GM19467 (cell line): ENCODE results near the gene ELAVL1.

Experiments
- ATAC-seq: cut with Tn5 transposase; IDR thresholded peaks from one replicate; pipeline ENCODE4 v1.9.1; 2021; ENCODE audit warnings: mild to moderate bottlenecking, moderate library complexity; ENCODE audit not compliant: unreplicated experiment

The ELAVL1 gene

GRCh38 chr19:8022275-8022674 is 16.8 kb upstream of the ELAVL1 start:
- no peak for ATAC-seq

DNA sequence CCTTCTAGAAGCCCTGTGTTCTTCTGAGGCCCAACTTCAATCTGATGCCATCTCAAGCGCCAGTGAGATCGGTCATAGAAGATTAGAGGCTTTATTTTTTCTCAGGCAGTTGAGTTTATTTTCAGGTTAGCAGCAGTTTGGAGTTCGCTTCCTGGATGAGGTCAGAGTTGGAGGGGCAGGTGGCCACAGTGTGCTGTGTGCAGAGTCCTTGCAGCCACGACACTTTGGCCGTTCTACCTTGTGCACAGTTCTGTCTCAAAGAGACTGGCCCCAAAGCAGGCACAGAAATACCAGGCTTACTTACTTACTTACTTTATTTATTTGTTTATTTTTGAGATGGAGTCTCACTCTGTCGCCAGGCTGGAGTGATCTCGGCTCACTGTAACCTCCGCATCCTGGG is 15.9 kb upstream of the ELAVL1 start:
- no peak for ATAC-seq

DNA sequence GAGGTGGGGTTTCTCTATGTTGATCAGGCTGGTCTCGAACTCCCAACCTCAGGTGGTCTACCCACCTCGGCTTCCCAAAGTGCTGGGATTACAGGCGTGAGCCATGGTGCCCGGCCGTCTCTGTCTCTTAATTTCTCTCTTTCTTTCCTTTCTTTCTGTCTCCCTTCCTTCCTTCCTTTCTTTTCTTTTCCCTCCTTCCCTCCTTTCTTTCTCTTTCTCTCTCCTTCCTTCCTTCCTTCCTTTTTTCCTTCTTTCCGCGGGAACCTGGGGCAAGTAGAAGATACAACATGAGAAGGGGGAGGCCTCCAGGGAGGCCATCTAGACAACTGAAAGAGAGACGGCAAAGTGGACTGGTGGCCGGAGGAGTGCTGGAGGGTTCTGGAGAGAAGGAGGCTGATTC is 15.2 kb upstream of the ELAVL1 start:
- ATAC-seq: no peak

- no peak for ATAC-seq
These were observed 12.4 kb upstream of the ELAVL1 start for GRCh38 chr19:8017808-8018207.

DNA sequence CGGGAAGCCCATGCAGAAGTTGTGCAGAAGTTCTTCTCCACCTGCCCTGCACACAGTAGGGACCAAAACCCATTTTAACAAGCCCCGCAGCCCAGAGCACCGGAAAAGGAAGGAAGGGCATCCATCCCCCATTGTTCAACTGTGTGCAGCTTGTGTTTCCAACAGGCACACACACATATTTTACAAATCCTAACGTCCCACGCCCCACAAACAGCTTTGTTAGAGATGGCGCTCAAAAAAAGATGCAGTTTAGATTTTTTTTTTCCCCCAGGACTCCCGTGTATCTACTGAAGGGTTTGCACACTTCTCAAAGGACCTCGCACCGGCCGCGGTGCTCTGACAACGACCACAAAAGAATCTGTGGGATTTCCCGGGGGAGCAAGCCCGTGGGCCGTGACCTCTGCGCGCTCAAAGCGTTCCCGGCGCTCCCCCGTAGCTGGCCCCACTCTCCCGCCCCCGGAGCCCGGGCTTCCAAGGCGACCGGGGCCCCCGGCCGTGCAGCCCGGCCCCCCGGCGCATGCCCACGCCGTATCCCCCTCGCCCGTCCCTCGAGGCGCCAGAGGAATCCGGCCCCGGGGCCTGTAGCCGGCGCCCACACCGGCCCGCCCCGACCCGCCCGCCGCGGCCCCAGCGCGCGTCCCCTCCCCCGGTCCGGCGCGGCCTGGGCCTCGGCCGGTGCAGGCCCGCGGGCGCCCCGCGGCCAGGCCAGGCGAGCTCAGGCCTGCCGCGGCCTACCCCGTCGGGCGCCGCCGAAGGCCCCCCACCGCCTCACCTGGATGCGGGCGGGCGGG is 523 bp downstream of the ELAVL1 start:
- peak; percentile 20 for ATAC-seq

DNA sequence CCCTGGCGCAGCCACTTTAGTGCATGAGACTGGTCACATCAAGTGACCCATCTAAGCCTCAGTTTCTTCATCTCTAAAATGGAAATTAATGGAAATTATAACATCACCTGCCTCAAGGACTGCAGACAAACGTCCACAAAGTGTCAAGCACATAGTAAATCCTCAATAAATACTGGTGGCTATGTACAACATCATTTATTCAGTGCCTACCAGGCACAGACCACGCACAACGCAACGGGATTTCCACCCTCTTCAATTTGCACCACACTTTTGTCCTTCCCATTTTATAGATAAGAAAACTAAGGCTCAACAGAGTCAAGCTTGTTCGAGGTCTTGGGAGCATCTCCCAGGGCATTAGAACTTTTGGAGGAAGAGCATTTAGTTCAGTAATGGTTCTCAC is 1.4 kb downstream of the ELAVL1 start:
- no peak for ATAC-seq

DNA sequence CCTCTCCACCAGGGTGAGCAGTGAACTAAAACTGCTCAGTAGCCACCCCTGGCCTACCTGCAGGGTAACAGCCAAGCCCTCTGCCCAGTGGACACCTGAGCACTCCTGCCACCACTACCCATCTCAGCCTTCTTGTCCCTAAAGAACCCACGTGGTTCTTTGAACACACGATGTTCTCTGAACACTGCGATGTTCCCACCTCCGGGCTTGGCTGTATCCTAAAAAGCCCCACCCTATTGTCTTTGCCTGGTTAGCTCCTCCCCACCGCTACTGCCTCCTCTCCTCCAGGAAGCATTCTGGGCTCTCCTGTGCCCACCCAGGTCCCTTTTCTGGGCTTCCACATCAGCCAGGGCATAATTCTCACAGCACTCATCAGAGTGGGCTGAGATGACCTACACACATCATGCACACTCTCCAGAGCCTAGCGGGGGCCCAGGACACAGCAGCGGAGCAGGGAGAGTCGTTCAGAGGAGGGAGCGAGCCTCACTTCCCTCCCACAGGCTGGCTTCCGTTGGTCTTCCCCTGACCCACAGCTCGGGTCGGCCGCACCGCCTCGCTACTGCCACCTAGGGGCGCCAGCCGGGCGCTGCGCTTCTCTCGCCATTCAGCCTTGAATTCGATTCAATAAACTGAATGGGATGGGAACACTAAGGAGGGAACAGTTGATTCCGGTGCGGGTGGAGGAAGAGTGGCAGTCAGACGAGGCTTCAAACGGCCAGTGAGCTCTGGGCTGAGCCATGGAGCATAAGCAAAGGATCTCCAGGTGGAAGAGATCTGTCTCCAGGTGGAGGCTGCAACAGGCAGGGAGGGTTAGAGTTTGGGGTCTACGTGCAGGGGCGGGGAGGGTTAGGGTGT is 3.2 kb downstream of the ELAVL1 start:
- ATAC-seq: peak; percentile 39

DNA sequence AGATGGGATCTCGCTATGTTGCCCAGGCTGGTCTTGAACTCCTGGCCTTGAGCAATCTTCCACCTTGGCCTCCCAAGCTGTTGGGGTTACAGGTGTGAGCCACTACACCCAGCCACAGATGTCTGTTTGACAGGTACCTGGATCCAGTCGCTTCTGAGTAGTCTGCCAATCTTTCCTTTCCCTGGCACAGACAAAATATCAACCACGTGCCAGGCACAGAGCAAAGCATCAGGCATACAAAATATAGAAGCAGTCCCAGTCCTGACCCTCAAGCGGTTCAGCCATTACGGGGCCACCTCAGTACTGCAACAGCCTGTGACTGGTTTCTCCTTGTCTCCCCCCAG is 3.8 kb downstream of the ELAVL1 start:
- ATAC-seq: no peak

DNA sequence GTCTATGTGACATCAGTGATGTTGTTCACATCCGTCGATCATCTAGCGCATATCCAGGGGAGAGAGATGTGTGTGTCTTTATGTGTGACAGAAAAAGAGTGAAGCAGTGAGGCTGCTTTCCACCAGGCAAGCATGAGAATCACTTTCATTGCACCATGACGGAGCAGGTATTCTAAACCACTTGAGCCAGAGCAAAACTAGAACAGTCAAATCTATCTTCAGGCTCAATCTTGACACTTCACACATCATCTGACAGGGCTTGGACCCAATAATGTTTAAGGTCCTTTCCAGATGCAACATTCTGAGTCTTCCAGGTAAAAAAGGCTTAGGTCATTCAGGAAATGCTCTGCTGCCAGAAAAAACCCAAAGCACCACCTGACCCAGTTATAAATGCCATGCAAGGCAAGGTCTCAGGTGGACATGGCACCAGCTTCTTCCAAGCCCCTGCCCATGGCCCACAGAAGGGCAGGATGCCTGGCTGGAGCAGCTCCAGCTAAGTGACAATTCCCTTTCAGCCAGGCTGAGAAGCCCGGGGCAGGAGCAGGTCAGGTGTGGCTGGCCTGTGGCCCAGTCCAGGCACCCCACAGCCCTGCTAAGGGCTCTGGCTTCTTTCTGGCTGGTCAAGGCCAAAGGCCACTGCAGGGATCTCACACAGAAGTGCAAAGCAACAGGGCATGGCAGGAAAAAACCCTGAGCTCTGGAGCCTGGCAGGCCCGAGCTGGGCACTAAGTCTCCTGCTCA is 5.0 kb downstream of the ELAVL1 start:
- ATAC-seq: no peak

- no peak for ATAC-seq
These were observed 6.1 kb downstream of the ELAVL1 start for GRCh38 chr19:7999376-7999775.

DNA sequence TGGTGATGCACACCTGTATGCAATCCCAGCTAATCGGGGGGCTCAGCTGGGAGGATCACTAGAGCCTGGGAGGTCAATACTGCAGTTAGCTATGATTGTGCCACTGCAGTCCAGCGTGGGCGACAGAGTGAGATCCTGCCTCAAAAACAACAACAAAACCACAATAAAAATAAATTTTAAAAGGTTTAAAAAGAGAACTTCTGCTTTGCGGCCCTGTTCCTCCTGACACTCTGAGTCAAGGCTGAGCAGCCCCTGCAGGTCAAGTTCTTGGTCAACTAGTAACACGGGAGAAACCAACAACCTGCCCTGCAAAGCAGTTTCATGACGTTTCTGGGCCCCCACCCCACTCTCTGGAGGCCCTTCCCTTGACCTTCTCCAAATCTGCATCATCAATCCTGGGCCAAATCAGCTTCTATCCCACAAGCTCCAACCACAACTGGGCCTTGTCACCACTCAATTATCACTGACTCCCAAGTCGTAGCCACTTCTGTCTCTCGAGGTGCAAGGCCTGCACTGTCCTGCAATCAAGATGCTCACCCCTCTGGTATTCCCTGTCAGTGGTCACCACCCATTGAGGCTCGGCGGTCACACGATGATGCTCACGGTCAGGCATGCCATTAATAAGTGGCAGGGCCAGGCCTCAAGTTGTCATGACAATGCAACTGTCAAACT is 7.5 kb downstream of the ELAVL1 start:
- ATAC-seq: no peak

DNA sequence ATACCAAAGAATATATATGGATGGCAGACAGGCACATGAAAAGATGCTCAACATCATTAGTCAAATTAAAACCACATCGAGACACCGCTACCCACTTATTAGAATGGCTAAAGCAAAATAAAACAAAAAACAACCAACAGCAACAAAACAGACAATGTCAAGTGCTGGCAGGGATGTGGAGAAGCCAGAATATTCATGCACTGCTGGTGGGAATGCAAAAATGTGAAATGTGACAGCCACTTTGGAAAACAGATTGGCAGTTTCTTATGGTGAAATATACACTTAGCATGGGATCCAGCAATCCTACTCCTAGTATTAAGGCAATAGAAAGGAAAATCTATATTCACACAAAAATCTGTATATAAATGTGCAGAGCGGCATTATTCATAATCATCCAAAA is 8.6 kb downstream of the ELAVL1 start:
- no peak for ATAC-seq

DNA sequence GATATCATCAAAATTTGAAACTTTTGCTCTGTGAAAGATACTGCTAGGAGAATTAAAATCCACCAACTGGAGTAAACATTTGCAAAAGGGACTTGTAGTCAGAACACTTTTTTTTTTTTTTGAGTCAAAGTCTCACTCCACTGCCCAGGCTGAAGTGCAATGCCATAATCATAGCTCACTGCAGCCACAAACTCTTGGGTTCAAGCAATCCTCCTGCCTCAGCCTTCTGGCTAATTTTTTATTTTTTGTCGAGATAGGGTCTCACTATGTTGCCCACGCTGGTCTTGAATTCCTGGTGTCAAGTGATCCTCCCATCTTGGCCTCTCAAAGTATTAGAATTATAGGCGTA is 9.7 kb downstream of the ELAVL1 start:
- ATAC-seq: no peak

GRCh38 chr19:7994928-7995809 is 10.3 kb downstream of the ELAVL1 start:
- ATAC-seq: no peak

DNA sequence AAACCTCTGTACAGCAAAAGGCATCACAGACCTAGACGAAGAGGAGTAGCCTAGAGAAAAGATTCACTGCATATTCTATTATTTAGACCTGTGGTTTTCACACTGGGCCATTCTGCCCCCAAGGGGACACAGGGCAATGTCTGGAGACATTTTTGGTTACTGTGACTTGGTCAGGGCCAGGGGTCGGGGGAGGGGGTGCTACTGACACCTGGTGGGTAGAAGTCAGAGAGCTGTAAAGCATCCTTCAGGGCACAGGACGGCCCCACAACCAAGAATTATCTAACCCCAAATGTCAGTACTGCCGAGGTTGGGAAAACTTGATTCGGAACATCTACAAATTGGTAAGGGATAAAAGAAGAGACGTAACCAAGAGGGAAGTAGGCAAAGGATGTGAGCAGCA is 11.3 kb downstream of the ELAVL1 start:
- ATAC-seq: no peak

- no peak for ATAC-seq
These were observed 11.9 kb downstream of the ELAVL1 start for GRCh38 chr19:7993560-7993959.

GRCh38 chr19:7992575-7992974 is 12.9 kb downstream of the ELAVL1 start:
- no peak for ATAC-seq

GRCh38 chr19:7989071-7989575 is 16.3 kb downstream of the ELAVL1 start:
- ATAC-seq: no peak

- no peak for ATAC-seq
These were observed 17.1 kb downstream of the ELAVL1 start for GRCh38 chr19:7988307-7988706.
